Ureter (tissue), 1 donor: Measurements from ENCODE around the gene B4GALT1. TPM values are rescaled to one million over a fixed set of nuclear protein-coding genes. Genes with fewer than 3 reads are reported as not detected.
"Not testable (repeated sequence)": the region's sequence is repeated elsewhere in the genome, so short reads cannot be mapped to it uniquely, and the experiment has no call there.

Experiments used
- DNase-seq: peaks from one replicate; pipeline ENCODE4 v3.0.0-alpha.2; 2020; ENCODE audit warnings: low spot score
- total RNA-seq: library from RNA; stranded (reverse); gene quantifications from one replicate; pipeline ENCODE4 v1.2.4, GENCODE V29; 2023
- donor health status: DM: yes; HTN: yes; CAD: no.

The B4GALT1 gene
- total RNA-seq, 1 donor from 2014 or later = 107 TPM

DNA sequence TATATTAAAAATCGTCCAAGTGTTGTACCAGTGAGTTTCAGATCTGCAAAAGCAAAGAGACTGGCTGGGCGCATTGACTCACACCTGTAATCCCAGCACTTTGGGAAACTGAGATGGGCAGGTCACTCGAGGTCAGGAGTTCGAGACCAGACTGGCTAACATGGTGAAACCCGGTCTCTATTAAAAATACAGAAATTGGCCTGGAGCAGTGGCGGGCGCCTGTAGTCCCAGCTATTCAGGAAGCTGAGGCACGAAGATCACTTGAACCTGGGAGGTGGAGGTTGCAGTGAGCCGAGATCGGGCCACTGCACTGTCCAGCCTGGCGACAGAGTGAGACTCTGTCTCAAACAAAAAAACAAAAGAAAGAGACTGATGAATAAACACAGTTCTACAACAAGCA, 18.3 kb upstream of the B4GALT1 start:
- no peak for DNase-seq

DNA sequence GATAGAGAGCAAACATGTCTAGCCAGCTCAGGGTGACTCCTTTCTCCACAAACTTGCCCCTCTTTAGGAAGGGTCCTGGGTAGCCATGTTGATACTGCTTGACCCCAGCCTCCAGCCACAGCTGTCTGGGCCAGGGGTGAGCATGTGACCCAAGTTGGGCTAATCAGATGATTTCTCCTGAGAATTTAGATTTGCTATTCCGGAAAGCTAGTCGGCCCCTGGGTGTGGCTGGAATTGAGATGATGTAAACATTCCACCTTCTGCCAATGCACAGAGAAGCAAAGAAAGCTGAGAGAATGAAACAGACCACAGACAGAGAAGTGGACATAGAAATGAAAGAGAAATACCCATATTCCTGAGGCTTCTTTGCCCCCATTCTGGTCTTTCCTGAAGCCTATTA, 17.8 kb upstream of the B4GALT1 start:
- DNase-seq = no peak

DNA sequence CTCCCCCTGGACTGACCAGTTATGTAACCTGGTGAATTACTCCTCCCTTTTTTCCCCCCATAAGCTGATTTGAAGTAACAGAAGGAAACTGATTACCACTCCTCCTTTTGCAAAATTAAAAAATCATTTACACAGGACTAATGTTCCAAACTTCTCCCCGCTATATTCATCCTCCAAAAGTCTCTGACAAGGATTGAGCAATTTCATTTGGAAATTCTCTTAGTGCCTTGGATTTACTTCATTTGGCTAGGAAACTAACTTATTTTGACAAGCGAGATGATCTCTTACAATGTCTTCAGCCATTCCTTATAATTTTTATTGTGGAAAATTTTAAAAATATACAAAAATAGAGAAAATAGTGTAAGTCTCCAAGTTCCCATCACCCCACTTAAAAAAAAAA, 15.4 kb upstream of the B4GALT1 start:
- no peak for DNase-seq

DNA sequence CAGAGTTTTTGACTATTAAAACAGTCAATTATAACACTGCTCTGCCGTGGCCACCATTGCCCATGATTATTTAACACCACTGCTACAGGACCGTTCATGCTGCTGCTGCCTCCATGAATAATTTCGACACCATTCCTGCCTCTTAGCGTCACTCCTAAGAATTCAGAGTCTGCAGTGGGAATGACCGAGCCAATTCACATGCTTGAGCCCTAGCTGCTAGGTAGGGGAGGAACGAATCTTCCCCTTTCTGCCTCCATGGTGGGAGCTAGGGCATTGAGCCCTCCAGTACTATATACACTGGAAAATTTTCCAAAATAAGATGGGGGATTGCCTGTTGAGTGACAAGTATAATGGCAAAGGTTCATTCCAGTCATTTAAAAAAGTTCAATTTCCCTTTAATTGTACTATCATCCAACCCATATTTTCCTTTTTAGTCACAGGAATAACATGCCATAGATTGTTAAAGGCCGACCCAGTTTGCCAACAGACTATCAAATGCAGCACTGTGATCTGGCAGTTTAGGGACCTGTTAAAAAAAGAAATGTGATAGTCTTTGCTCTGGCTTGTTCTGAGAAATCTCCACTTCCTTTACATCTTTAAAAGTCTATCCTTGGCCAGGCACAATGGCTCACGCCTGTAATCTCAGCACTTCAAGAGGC, 13.5 kb upstream of the B4GALT1 start:
- DNase-seq = no peak

DNA sequence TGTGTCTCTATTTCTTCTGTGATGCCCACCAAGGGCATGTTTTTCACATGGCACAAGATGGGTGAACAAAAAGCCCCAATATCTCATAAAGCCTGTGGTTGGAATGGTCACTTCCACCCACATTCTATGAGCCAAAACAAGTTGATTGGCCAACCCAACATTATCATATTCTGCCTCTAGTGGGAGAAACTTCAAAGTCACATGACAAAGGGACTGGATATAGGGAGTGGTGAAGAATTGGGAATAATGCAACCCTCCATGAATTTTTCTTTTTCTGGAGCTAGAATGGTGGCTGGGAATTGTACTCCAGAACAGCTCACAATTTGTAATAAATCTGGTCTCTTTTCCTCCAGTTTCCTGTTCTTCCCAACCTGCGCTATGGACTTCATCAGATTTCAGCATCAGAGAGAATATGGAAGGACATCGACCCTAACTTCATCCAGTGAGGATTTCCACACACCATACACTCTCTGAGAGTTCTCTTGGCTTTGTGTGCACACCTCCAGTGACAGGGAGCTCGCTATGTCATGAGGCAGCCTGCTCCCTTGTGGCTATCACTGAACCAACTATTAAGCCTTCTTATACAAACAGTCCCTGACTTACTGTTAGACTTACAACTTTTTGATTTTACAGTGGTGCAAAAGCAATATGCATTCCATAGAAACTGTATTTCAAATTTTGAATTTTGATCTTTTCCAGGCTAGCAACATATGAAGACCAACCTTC, 12.0 kb upstream of the B4GALT1 start:
- DNase-seq = no peak

DNA sequence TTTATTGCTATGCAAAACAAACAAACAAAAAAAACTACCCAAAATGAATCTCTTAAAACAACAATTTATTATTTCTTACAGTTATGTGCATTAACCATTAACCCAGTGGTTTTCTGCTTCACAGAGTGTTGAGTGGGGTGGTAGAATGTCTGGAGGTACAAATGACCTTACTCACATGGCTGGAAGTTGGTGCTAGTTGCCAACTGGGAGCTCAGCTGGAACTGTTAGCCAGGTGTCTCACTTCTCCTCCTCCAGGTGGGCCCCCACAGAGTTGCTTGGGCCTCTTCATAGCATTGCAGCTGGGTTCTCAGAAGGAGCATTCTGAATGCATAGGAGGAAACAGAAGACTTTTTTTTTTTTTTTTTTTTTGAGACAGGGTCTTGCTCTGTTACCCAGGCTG, 10.5 kb upstream of the B4GALT1 start:
- DNase-seq = no peak

DNA sequence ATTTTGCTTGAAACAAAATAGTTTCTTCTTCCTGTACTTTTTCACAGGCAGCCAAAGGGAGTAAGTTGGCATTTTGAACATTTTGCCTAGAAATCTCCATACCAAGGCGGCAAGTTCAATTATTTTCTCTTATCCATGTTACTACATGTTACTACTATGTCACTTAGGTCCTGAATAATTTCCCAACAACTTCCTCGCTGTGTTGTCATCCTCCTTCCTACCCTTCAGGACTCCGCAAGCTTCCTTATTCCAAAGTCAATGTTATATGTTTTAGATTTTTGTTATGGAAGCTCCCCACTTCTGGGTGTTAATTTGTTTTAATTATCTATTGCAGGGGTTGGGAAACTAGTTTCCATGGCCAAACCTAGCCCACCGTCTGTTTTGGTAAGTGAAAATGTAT, 9.9 kb upstream of the B4GALT1 start:
- DNase-seq = no peak

DNA sequence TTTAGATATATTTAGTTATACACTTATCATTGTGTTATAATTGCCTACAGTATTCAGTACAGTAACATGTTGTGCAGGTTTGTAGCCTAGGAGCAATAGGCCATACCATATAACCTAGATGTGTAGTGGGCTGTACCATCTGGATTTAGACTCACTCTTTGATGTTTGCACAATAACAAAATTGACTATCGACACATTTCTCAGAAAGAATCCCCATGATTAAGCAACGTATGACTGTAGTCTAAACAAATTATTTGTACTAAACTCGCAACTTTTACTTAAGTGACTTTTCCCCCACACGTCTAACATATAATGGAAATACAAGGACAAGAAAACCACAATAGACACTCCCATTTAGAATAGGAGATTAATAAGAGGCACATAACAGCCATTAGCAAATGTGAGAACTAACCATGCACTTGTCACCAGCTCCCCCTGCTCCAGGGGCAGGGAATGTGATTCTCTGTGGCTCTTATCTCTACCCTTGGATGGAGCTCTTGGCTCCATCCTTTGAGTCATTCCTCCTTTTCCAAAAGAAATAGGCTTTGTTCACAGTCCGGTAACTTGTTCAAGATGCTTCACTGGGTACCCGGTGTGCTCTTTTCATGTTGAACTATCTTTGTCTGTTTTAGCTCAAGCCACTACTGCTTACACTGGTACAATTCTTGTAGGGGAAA, 8.7 kb upstream of the B4GALT1 start:
- DNase-seq = no peak

DNA sequence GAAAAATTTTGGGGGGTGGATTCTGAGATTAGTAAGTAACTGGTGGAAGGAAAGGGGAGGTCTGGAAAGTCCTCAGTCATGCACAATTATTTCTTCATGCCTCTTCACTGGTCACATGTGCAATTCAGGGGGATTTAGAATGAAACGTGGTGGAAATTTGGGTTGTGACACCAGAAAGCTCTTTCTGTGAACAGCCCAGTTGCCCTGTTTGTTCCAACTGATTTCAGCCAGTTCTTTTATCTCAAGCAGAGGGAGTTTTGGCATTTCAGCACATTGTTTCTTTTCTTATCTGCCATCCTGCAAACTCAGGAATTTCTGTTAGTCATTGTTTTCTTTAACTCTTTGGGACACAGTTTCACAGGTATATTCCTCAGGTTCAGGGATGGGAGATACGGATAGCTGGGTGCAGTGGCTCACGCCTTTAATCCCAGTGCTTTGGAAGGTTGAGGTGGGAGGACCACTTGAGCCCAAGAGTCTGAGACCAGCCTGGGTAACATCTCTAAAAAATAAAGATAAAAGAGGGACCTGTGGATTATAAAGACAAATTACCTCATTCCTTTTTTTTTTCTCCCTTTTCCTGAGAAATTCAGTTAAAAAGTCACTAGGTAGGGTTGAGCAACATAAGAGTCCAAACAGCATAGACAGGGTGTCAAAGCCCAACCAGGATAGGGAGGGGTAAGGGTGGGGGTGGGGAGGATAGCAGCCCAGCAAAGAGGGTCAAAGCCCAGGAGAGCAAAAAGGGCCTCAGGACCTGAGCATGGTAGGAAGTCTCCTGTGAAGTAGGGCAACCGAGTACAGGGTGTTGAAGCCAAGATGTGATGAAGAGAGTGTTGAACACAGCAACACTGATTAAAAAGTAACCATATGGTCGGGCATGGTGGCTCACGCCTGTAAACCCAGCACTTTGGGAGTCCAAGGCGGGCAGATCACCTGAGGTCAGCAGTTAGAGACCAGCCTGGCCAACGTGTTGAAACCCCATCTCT, 5.4 kb upstream of the B4GALT1 start:
- no peak for DNase-seq

DNA sequence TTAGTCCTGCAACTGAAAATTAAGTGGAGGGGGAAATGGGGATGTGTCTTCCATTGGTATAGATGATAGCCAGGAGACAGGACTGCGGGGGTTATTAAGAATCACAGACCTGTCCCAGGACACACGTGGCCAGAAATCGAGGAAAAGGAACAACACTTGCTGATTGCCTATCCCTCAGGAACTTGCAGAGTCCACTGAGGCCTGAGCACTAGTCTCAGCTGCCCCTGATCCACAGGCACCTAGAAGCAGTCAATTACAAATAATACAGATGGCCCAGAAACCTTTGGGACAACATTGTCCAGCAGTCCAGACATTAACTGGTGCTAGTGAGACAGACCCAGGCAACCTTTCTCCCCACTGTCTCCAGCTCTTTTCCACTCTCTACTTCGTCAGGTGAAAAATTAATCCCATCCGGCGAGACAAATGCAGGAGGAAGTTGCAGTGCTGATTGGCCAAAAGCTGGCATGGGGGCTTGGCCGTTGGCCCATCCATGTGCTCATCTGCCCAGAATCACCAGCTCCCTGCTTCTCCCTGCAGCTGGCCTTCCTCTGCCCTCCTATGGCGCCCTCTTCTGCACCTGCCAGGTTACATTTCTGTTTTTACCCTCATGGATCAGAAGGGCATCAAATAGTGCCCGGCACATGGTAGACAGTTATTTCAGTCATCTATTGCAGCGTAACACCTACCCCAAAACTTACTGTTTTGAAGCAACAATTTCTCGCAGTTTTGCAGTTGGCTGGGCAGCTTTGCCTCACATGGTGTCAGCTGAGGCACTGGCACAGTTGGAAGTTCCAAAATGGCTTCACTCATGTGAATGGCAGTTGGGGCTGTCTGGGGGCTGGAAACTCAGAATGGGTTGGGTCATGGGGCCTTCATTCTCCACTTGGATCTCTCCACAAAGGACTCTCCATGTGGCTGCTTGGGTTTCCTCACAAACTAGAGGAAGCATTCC, 3.6 kb upstream of the B4GALT1 start:
- DNase-seq = no peak

DNA sequence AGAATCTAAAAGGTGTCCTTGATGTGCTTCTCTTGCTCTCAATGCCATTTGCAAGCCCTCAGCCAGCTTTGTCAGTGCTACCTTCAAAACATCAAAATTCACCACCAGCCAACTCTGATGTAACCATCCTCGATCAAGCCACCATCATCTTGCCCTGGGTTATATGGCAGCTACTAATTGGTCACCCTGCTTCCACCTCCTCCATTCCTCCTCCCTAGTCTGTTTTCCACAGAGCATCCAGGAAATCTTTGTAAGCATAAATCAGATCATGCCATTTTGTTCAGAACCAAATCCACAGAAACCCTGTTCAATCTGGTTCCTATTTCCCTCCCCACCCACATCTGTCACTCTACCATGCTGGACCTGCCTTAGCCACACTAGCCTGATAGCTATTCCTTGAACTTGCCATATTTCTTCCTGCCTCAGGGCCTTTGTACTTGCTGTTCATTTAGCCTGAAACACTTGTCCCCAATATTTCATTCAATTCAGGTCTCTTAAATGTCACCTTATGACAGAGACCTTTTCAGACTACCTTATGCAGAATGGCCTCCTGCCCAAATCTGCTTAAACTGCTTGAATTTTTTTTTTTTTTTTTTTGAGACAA, 1.9 kb upstream of the B4GALT1 start:
- DNase-seq = peak; percentile 32

DNA sequence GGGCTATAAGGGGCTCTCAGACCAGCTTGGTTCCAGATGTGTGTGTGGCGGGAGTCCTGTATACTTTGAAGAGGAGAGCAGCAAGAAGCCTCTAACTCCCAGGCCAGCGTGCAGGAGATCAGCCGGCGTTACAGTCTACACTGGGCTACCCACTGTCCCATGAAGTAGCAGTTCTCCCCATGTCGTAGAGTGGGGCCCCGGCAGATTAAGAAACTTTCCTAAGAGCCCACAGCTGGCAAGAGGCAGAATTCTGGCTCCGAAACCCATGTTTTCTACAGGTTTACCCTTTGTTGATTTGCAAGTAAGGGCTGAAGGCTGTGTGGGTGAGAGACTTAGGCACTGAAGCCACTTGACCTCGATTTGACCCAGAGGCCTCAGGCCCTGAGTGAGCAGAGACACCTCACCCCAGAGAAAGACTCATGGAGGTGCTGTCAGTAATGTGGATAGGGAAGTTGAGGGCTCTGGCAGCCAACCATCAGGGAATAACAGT, 881 bp upstream of the B4GALT1 start:
- DNase-seq = peak; percentile 43

DNA sequence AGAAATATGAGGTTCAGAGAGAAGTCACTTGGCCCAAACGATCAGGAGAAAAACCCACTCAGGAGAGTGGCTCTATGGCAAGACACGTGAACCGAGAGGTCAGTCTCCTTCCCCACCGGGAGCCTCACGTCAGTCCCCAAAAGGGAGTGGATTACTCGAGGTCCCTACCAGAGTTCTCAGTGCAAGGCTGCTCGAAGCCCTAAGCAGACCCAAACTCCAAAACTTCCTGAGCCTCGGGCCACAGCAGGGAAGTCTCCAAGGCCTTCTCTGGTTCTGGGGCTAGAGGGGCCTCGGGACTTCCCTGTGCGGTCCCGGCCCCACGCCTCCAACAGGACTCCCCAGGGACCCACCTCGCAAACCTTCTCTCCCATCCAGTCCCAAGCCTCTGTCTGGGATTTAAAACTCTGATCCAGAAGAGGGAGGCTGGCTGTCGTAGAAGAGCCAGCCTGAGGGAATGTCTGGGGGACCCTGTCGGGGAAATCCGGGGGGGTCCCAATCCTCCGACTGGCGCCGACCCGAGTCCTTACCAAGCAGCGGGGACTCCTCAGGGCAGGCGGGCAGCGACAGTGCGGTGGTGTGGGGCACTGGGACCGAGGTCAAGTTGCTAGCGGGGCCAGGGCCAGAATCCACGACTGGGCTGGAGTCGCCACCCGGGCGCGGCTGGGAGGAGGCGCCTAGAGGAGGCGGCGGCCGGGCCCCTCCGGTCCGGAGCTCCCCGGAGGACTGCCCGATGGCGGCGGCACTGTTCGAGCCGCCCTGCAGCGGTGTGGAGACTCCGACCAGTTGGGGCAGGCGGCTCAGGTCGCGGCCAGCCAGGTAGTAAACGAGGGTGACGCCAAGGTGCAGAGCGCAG, 679 bp downstream of the B4GALT1 start:
- no peak for DNase-seq

DNA sequence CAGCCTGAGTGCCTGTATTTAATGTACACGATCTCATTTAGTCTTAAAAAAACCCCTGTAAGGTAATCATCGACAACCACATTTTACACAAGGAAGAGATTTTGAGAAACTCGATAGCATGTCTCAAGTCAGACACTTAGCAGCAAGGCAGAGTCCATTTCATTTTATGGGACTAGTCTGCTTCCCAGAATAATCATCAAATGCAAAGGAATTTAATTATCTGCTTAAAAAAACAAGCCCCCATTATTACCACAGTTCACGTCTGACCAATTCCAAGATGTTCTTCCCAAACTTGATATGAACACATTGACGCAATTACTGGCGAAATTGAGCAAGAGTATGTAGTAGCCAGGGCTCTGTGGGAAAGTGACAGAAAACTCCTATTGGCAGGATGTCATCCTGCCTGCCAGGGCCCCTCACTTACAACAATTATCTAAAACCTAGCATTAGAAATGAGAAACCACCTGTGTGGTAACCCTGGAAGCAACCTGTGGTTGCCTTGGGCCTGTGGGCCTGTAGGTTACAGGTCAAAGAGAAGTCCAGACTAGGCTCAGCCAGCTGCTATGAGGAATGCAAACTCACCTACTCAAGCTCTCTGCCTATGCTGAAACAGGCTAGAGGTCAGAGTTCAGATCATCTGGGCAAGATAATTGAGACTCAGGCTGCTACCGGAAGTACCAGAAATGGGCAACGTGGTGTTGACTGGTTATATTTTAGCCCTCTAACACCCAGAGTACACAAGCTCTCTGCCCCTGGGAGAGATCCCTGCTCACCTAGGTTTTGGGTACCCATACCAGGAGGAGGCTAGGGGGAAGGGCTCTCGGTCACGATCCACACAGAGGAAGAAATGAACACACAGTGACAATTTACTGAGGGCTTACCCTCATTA, 1.6 kb downstream of the B4GALT1 start:
- peak; percentile 66 for DNase-seq

DNA sequence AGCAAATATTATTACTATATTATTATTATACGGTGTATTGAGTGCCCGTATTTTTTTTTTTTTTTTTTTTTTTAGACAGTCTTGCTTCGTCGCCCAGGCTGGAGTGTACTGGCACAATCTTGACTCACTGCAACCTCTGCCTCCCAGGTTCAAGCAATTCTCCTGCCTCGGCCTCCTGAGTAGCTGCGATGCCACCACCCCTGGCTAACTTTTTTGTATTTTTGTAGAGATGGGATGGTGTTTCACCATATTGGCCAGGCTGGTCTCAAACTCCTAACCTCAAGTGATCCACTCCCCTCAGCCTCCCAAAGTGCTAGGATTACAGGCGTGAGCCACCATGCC, 2.2 kb downstream of the B4GALT1 start:
- DNase-seq = not testable (repeated sequence)

DNA sequence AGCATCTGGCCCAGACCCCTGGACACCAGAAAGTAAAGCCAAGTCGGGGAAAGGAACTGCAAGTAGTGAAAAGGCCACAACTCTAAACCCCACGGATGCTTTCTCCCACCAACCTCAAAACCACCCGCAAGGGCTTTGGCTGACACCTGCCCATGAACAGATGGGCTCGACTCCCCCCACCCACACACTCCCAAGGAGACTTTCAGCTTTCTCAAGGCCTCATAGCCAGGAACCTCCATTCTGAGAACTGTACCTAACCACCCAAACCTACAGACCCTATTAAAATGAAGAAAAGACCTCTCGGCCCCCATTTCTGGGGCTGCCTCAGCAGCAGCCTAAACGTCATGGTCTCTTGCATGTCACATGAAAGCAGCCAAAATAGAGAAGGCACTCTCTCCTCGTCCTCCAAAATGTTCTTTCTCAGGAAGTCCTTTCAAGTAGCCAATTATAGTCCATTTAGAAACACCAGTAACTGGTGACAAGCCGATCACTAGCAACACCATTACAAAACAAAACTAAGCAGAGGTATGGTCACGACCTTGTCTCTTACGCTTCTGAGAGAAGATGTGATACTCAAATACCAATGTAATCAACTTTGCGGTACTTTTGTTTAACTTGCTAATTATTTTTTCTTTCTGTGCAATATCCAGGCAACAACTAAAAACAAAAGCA, 2.9 kb downstream of the B4GALT1 start:
- DNase-seq = no peak

DNA sequence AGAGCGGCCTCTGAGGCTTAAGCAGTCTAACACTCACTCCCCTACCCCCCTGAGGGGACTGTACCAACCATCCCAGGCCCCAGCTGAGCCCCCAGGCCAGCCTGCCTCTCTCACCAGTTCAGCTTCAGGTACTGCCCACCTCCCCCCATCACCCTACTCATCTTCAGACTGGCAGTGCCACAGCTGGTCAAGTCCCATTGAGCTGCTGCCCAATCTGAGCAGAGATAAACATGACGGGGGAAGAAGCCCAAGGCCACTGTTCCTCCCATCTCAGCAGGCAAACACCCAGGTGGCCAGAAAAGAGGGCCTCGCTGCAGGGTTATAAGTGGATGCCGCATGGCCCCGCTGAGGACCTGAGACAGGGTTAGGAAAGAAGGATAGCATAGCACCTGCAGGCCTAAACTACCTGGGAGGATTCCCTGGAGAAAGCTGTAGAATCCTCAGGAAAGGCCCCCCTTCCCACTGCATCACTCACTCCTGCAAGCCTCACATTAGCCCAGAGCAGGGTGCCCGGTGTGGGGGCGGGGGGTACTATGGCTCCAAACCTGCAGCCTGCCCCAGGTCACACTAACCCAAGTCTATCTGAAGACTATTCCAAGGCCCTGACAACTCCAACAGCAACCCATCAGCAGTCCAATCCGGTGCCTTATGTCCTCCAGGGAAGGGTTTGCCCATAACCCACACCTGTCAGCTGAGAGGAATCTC, 3.6 kb downstream of the B4GALT1 start:
- no peak for DNase-seq
